Keratinocyte (primary cell): ENCODE results near the gene SORBS2.

Source experiments
- EZH2 ChIP-seq: IDR thresholded peaks from one replicate; pipeline ENCODE4 v1.6.1; 2012; ENCODE audit warnings: inconsistent platforms, mild to moderate bottlenecking, low read length, moderate library complexity
- TF ChIP-seq, protein P1 (sequence below), 3 experiments: IDR thresholded peaks in 1 of 3; conservative IDR thresholded peaks in 1 of 3; optimal IDR thresholded peaks in 1 of 3; 2 replicates in 2 of 3; 3 replicates in 1 of 3; pipeline versions ENCODE3 to v1.5.1; 2011; ENCODE audit warnings: low read length in 3 of 3, mild to moderate bottlenecking in 3 of 3, moderate library complexity in 2 of 3, control low read depth in 1 of 3, inconsistent platforms in 1 of 3; ENCODE audit not compliant: insufficient read depth in 2 of 3; ENCODE audit errors: extremely low read depth in 1 of 3

DNA sequence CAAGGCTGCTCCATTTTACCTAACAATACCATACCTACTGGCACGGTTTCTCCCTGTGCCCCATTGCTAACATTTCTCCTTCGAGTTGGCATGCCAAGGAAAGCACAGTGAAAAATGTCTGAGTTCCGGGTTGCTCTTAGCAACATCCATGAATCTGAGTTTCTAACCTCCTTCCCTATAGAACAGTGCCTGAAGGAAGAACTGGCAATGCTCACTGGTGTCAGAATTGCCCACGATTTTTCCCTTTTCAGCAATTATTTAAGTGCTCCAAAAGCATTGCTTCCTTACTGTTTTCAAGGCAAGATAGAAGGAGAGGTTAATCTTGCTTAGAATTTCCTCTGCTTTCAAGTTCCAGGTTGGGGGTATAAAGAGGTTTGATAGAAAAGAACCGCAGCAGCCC is 75.1 kb downstream of the SORBS2 start:
- TF ChIP-seq, protein P1, sequence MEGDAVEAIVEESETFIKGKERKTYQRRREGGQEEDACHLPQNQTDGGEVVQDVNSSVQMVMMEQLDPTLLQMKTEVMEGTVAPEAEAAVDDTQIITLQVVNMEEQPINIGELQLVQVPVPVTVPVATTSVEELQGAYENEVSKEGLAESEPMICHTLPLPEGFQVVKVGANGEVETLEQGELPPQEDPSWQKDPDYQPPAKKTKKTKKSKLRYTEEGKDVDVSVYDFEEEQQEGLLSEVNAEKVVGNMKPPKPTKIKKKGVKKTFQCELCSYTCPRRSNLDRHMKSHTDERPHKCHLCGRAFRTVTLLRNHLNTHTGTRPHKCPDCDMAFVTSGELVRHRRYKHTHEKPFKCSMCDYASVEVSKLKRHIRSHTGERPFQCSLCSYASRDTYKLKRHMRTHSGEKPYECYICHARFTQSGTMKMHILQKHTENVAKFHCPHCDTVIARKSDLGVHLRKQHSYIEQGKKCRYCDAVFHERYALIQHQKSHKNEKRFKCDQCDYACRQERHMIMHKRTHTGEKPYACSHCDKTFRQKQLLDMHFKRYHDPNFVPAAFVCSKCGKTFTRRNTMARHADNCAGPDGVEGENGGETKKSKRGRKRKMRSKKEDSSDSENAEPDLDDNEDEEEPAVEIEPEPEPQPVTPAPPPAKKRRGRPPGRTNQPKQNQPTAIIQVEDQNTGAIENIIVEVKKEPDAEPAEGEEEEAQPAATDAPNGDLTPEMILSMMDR (optimal IDR thresholded peaks at IDR 0.05 in 1 of 3, IDR thresholded peaks at IDR 0.05 in 1 of 3, conservative IDR thresholded peaks at IDR 0.05 in 1 of 3; ENCODE audit: extremely low read depth in 1 of 3, insufficient read depth in 2 of 3, low read length in 3 of 3) = no peak
- no peak for TF ChIP-seq EZH2
